ENCODE measurements around the gene CASZ1. TPM values are rescaled to one million over a fixed set of nuclear protein-coding genes. Genes with fewer than 3 reads are reported as not detected.

The CASZ1 gene
- total and polyA plus RNA-seq, 2 donors (not counting 1 experiment from before 2014, with no cell fraction given) = 0.34 to 0.50 TPM

GRCh38 chr1:10808441-10808840, 12.0 kb upstream of the CASZ1 start:
- Histone ChIP-seq H3K4me1 (ENCODE audit: control insufficient read depth, extremely low read depth, insufficient read depth, low read length) (no peaks in the 10 kb centered on the region), H4K20me1 (ENCODE audit: control insufficient read depth, extremely low read depth, insufficient read depth, low read length) (no peaks in the 10 kb centered on the region), H3K9me3 (ENCODE audit: control insufficient read depth, insufficient read depth, low read depth, low read length) (no peaks in the 10 kb centered on the region), H3K9ac (ENCODE audit: insufficient read depth, low read length) (no peak overlapping the region), H3K27me3 (ENCODE audit: control insufficient read depth, insufficient read depth, low read length) (peaks cover 13% of the 10 kb centered on the region), H3K4me3 (replicated peaks in 1 of 4; ENCODE audit: control extremely low read depth in 1 of 4, insufficient read depth in 1 of 4, low read depth in 3 of 4, low read length in 4 of 4) (no peak overlapping the region), H2AFZ (ENCODE audit: low read length) (no peak overlapping the region), H3K4me2 (ENCODE audit: extremely low read depth, insufficient read depth, low read length) (no peak overlapping the region), H3K36me3 (ENCODE audit: control insufficient read depth, insufficient read depth, low read length) (no peaks in the 10 kb centered on the region), H3K79me2 (ENCODE audit: control insufficient read depth, insufficient read depth, low read length) (no peaks in the 10 kb centered on the region), H3K27ac (ENCODE audit: insufficient read depth, low read length) (no peak overlapping the region)
- DNase-seq (ENCODE audit: low read depth in 2 of 2) = no peak
- TF ChIP-seq, protein P1, sequence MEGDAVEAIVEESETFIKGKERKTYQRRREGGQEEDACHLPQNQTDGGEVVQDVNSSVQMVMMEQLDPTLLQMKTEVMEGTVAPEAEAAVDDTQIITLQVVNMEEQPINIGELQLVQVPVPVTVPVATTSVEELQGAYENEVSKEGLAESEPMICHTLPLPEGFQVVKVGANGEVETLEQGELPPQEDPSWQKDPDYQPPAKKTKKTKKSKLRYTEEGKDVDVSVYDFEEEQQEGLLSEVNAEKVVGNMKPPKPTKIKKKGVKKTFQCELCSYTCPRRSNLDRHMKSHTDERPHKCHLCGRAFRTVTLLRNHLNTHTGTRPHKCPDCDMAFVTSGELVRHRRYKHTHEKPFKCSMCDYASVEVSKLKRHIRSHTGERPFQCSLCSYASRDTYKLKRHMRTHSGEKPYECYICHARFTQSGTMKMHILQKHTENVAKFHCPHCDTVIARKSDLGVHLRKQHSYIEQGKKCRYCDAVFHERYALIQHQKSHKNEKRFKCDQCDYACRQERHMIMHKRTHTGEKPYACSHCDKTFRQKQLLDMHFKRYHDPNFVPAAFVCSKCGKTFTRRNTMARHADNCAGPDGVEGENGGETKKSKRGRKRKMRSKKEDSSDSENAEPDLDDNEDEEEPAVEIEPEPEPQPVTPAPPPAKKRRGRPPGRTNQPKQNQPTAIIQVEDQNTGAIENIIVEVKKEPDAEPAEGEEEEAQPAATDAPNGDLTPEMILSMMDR (conservative IDR thresholded peaks at IDR 0.05 in 1 of 2, IDR thresholded peaks at IDR 0.05 in 1 of 2; ENCODE audit: low read depth in 1 of 2, low read length in 2 of 2) = no peak
- no peak for TF ChIP-seq EZH2 (IDR thresholded peaks at IDR 0.05; ENCODE audit: low read length, missing control alignments)

GRCh38 chr1:10806966-10807365, 10.5 kb upstream of the CASZ1 start:
- no peaks in the 10 kb centered on the region for H3K36me3 ChIP-seq (ENCODE audit: control insufficient read depth, insufficient read depth, low read length)
- H4K20me1 ChIP-seq (ENCODE audit: control insufficient read depth, extremely low read depth, insufficient read depth, low read length) = no peaks in the 10 kb centered on the region
- no peak for DNase-seq (ENCODE audit: low read depth in 2 of 2)
- H2AFZ ChIP-seq (ENCODE audit: low read length) = no peak overlapping the region
- TF ChIP-seq, protein P1 (conservative IDR thresholded peaks at IDR 0.05 in 1 of 2, IDR thresholded peaks at IDR 0.05 in 1 of 2; ENCODE audit: low read depth in 1 of 2, low read length in 2 of 2) = no peak
- TF ChIP-seq EZH2 (IDR thresholded peaks at IDR 0.05; ENCODE audit: low read length, missing control alignments) = no peak
- H3K4me2 ChIP-seq (ENCODE audit: extremely low read depth, insufficient read depth, low read length) = no peak overlapping the region
- no peak overlapping the region for H3K9ac ChIP-seq (ENCODE audit: insufficient read depth, low read length)
- no peaks in the 10 kb centered on the region for H3K9me3 ChIP-seq (ENCODE audit: control insufficient read depth, insufficient read depth, low read depth, low read length)
- no peaks in the 10 kb centered on the region for H3K79me2 ChIP-seq (ENCODE audit: control insufficient read depth, insufficient read depth, low read length)
- H3K27ac ChIP-seq (ENCODE audit: insufficient read depth, low read length) = no peak overlapping the region
- H3K27me3 ChIP-seq (ENCODE audit: control insufficient read depth, insufficient read depth, low read length) = peaks cover 19% of the 10 kb centered on the region
- no peaks in the 10 kb centered on the region for H3K4me1 ChIP-seq (ENCODE audit: control insufficient read depth, extremely low read depth, insufficient read depth, low read length)
- no peak overlapping the region for H3K4me3 ChIP-seq (replicated peaks in 1 of 4; ENCODE audit: control extremely low read depth in 1 of 4, insufficient read depth in 1 of 4, low read depth in 3 of 4, low read length in 4 of 4)

- no peak for DNase-seq (ENCODE audit: low read depth in 2 of 2)
These were observed 7.8 kb upstream of the CASZ1 start for GRCh38 chr1:10803971-10804820.

More at GRCh38 chr1:10803971-10804820, 7.8 kb upstream of the CASZ1 start:
- Histone ChIP-seq H3K4me3 (replicated peaks in 1 of 4; ENCODE audit: control extremely low read depth in 1 of 4, insufficient read depth in 1 of 4, low read depth in 3 of 4, low read length in 4 of 4) (no peak overlapping the region), H3K9me3 (ENCODE audit: control insufficient read depth, insufficient read depth, low read depth, low read length) (no peaks in the 10 kb centered on the region), H3K36me3 (ENCODE audit: control insufficient read depth, insufficient read depth, low read length) (no peaks in the 10 kb centered on the region), H3K4me1 (ENCODE audit: control insufficient read depth, extremely low read depth, insufficient read depth, low read length) (no peaks in the 10 kb centered on the region), H3K4me2 (ENCODE audit: extremely low read depth, insufficient read depth, low read length) (no peak overlapping the region), H3K9ac (ENCODE audit: insufficient read depth, low read length) (no peak overlapping the region), H4K20me1 (ENCODE audit: control insufficient read depth, extremely low read depth, insufficient read depth, low read length) (no peaks in the 10 kb centered on the region), H2AFZ (ENCODE audit: low read length) (no peak overlapping the region), H3K27ac (ENCODE audit: insufficient read depth, low read length) (no peak overlapping the region), H3K27me3 (ENCODE audit: control insufficient read depth, insufficient read depth, low read length) (peaks cover 24% of the 10 kb centered on the region), H3K79me2 (ENCODE audit: control insufficient read depth, insufficient read depth, low read length) (no peaks in the 10 kb centered on the region)
- TF ChIP-seq EZH2 (IDR thresholded peaks at IDR 0.05; ENCODE audit: low read length, missing control alignments) = no peak
- TF ChIP-seq, protein P1 (conservative IDR thresholded peaks at IDR 0.05 in 1 of 2, IDR thresholded peaks at IDR 0.05 in 1 of 2; ENCODE audit: low read depth in 1 of 2, low read length in 2 of 2) = no peak
